Glutamatergic neuron (in vitro differentiated cells): ENCODE measurements around the gene SLC15A1. TPM values are rescaled to one million over a fixed set of nuclear protein-coding genes. Genes with fewer than 3 reads are reported as not detected.

Source experiments
- DNase-seq: peaks from one replicate; pipeline ENCODE4 v3.0.0; 2022
- H3K27ac Mint-ChIP-seq: one replicate; pipeline ENCODE4 v1.8.0; 2020; ENCODE audit warnings: mild to moderate bottlenecking, mixed read lengths, inconsistent platforms; ENCODE audit not compliant: unreplicated experiment
- H3K27me3 Mint-ChIP-seq: one replicate; pipeline ENCODE4 v1.8.0; 2020; ENCODE audit warnings: mild to moderate bottlenecking, moderate library complexity, mixed read lengths, inconsistent platforms; ENCODE audit not compliant: unreplicated experiment
- H3K36me3 Mint-ChIP-seq: one replicate; pipeline ENCODE4 v1.8.0; 2020; ENCODE audit warnings: mild to moderate bottlenecking, mixed read lengths, inconsistent platforms; ENCODE audit not compliant: unreplicated experiment
- H3K4me1 Mint-ChIP-seq: one replicate; pipeline ENCODE4 v1.8.0; 2020; ENCODE audit warnings: mild to moderate bottlenecking, low read depth, mixed read lengths, inconsistent platforms; ENCODE audit not compliant: unreplicated experiment
- H3K4me3 Mint-ChIP-seq: one replicate; pipeline ENCODE4 v1.8.0; 2020; ENCODE audit warnings: mild to moderate bottlenecking, mixed read lengths, inconsistent platforms; ENCODE audit not compliant: unreplicated experiment
- H3K9me3 Mint-ChIP-seq: one replicate; pipeline ENCODE4 v1.8.0; 2020; ENCODE audit warnings: mild to moderate bottlenecking, moderate library complexity, mixed read lengths, inconsistent platforms; ENCODE audit not compliant: unreplicated experiment
- CTCF ChIP-seq: fragments of 200-600 bp; sonication (generic); IDR thresholded peaks from one replicate; pipeline ENCODE4 v1.5.0; 2021; ENCODE audit not compliant: partially characterized antibody, unreplicated experiment
- total RNA-seq: library from RNA; stranded (reverse); fragmentation: NEBNext Ultra II Directional; extraction: Animal tissue kit (Norgen Biotek cat#: 25700); gene quantifications from one replicate; pipeline ENCODE4 v1.2.1, GENCODE V29; 2021; ENCODE audit not compliant: unreplicated experiment

The SLC15A1 gene
- total RNA-seq, 1 donor from 2014 or later: not detected

- Mint-ChIP-seq H3K4me1 (no peaks in the 10 kb centered on the region), H3K36me3 (peaks cover 5% of the 10 kb centered on the region), H3K9me3 (no peaks in the 10 kb centered on the region), H3K4me3 (no peak overlapping the region), H3K27me3 (no peaks in the 10 kb centered on the region), H3K27ac (no peak overlapping the region)
- no peak for DNase-seq
- no peak for TF ChIP-seq CTCF
Measured at GRCh38 chr13:98778749-98779148, 26.3 kb upstream of the SLC15A1 start.

- H3K27ac Mint-ChIP-seq: no peak overlapping the region
- TF ChIP-seq CTCF: no peak
- H3K4me1 Mint-ChIP-seq: no peaks in the 10 kb centered on the region
- no peaks in the 10 kb centered on the region for H3K9me3 Mint-ChIP-seq
- DNase-seq: no peak
- peaks cover 5% of the 10 kb centered on the region for H3K36me3 Mint-ChIP-seq
- no peak overlapping the region for H3K4me3 Mint-ChIP-seq
- peaks cover 2% of the 10 kb centered on the region for H3K27me3 Mint-ChIP-seq
Measured at GRCh38 chr13:98776644-98777043, 24.2 kb upstream of the SLC15A1 start.

- no peaks in the 10 kb centered on the region for H3K9me3 Mint-ChIP-seq
- H3K36me3 Mint-ChIP-seq: peaks cover 5% of the 10 kb centered on the region
- no peak for DNase-seq
- H3K4me1 Mint-ChIP-seq: no peaks in the 10 kb centered on the region
- no peak overlapping the region for H3K27ac Mint-ChIP-seq
- peaks cover 2% of the 10 kb centered on the region for H3K27me3 Mint-ChIP-seq
- no peak for TF ChIP-seq CTCF
- H3K4me3 Mint-ChIP-seq: no peak overlapping the region
Measured at GRCh38 chr13:98775844-98776598, 23.5 kb upstream of the SLC15A1 start.

GRCh38 chr13:98775386-98775785 lies 22.9 kb upstream of the SLC15A1 start:
- Mint-ChIP-seq H3K27me3 (peaks cover 2% of the 10 kb centered on the region), H3K27ac (no peak overlapping the region), H3K36me3 (peaks cover 5% of the 10 kb centered on the region), H3K4me1 (no peaks in the 10 kb centered on the region), H3K4me3 (no peak overlapping the region), H3K9me3 (no peaks in the 10 kb centered on the region)
- TF ChIP-seq CTCF: no peak
- DNase-seq: no peak

GRCh38 chr13:98774776-98775175 lies 22.3 kb upstream of the SLC15A1 start:
- Mint-ChIP-seq H3K4me1 (no peaks in the 10 kb centered on the region), H3K27ac (no peak overlapping the region), H3K36me3 (peaks cover 5% of the 10 kb centered on the region), H3K27me3 (peaks cover 2% of the 10 kb centered on the region), H3K4me3 (no peak overlapping the region), H3K9me3 (no peaks in the 10 kb centered on the region)
- no peak for DNase-seq
- no peak for TF ChIP-seq CTCF
